GM18868 (cell line): ENCODE data around the gene FDXR.
"Not testable (repeated sequence)": the region's sequence is repeated elsewhere in the genome, so short reads cannot be mapped to it uniquely, and the experiment has no call there.

Experiments
- ATAC-seq: cut with Tn5 transposase; IDR thresholded peaks from one replicate; pipeline ENCODE4 v1.9.1; 2021; ENCODE audit warnings: mild to moderate bottlenecking, moderate library complexity; ENCODE audit not compliant: unreplicated experiment

The FDXR gene

GRCh38 chr17:74873037-74873873, 461 bp upstream of the FDXR start:
- peak; percentile 88 for ATAC-seq

GRCh38 chr17:74871356-74872076, 1.3 kb downstream of the FDXR start:
- ATAC-seq: no peak

DNA sequence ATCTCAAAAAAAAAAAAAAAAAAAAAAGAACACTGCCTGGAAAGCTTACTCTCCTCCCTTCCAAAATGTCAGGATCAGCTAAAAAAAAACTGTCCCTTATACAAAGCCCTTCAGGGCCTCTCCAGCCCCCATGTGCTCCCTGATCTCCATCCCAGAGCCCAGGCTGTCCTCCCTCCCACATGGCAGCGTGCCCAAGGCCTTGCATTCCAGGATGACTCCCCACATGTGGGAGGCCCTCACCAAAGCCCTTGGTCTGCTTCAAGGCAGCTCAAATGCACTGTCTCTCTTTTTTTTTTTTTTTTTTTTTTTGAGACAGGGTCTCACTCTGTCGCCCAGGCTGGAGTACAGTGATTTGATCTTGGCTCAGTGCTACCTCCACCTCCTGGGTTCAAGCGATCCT, 2.3 kb downstream of the FDXR start:
- ATAC-seq: no peak

GRCh38 chr17:74870028-74870427, 2.8 kb downstream of the FDXR start:
- not testable (repeated sequence) for ATAC-seq

DNA sequence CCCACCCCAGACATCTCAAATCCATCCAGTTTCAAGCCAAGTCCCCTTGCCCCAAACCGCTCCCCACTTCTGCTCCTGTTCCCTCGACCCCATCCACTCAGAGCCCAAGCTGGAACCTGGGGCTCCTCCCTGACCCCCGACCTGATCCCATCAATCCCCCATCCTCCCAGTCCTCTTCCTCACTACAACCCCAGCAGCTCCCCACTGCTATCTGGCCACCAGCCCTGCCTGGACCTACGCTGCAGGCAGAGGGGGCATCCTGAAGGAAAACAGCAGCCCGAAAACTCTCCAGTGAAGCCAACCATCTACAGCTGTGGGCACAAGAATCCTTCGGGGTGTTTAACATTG, 3.9 kb downstream of the FDXR start:
- ATAC-seq: no peak

DNA sequence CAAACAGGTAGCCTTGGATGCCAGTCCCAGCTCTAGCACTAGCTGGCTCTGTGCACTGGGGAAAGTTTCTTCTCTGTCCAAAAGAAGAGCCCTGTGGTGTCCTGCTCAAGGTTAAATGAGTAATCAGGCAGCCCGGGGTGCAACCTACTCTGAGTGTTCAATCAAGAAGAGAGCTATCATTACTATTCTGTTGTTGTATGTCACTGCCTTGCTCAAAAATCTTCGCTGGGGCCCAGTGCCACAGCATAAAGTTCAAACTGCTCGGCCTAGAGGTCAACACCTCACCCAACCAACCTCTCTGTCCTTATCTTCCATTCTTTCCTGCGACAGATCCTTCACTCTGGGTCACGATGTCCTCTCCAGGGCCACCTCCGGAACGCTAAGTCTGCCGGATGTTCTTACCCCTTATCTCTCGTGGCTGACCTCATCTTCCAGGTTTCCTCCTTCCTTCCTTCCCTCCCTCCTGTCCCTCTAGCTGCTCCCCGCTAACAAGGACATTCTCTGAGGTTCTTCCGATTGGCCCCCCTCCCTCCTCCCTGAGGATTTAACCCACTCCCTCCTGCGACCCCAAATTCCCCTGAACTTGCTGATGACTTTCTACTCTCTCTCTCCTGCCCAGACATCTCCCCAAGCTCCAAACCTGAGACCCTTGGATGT, 4.4 kb downstream of the FDXR start:
- no peak for ATAC-seq

DNA sequence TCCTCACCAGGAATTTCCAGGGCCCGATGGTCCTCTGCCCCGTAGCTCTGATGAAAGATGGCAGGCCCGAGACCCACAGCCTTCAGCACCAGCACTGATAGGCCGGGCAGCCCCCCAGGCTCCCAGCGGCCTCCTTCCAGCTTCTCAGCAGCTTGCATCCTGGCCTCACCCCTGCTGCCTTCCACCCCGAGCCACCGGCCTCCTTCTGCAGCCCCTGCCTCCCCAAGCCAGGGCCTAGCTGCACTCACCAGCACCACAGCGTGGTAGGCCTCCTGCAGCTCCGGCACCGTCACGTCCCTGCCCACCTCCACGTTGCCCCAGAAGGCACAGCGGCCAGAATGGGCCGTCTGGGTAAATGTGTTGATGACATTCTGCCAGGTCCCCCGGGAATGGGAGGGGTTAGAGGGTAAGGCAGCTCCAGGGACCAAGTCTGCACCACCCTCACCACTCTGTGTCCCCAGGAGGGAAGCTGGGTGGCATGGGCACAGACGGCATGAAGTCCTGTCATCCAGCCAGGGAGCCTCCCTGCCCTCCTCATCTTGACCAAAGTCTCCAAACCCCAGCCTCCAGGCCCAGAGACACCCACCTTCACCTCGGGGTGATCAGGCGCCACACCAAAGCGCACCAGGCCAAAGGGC, 6.5 kb downstream of the FDXR start:
- no peak for ATAC-seq

DNA sequence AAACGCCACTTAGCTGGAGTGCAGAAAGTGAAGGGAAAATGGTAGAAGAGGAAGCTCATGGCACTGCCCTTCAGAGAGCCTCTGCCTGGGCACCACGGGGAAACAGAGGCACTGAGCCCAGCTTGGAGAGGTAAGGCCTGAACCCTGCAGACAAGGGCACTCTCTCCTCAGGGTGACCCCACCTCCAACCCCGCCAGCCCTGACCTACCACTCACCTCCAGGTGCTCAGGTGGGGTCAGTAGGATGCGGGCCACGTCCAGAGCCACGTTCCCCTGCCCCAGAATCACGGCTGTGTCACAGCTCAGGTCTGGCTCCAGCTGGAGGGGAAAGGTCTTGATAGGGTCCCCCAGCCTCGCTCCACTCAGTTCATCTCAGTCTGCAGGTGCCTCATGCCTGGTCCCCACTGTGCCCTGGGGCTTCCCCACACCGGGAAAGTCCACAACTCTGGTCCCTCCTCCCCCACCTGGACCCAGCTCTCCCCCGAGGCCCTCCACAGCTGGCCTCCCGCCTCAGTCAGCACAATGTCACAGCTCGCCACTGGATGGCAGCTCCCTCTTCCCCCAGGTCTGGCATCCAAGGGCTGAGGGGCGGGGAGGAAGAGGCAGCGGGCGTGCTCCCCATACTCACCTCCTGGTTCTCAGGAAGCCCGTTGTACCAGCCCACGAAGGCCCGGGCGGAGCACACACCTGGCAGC, 7.1 kb downstream of the FDXR start:
- ATAC-seq: no peak

- no peak for ATAC-seq
Measured at GRCh38 chr17:74864866-74865395, 7.9 kb downstream of the FDXR start.

- no peak for ATAC-seq
Measured at GRCh38 chr17:74864297-74864865, 8.4 kb downstream of the FDXR start.

DNA sequence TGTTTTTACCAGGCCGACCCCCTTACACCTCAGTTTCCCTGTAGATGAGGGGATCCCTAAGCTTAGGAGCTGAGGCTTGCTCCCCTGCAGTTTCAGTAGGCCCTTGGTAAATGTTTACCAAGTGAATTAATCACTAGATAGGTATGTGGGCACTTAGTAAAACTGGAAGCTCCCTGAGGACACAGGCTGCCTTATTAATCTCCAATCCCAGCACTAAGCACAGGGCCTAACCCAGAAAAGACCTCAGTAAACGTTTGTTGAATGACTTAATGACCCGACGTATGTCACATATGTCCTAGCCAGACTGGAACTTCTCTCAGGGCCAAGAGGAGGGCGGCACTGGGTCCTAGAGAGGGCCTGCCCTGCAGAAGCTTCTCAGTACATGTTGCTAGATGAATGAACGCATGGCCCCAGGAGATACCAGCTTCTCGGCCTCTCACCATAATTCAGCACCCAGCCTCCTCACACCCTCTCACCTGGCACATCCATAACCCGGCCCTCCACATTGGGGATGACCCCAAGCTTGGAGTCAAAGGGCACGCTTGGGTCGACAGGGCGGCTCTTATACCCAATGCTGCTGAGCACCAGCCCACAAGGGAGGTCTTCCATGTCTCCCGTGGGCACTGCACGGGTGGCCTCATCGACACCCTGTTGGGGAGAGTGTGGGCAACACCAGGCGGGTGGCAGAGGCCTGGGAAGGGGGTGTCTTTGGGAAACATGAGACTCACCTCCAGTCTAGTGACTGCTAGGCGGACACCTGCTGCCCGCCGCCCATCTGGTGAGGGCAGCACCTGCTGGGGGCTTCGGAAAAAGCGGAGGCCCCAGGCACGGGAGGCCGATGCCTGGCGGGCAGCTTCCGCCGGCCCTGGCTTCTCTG, 9.1 kb downstream of the FDXR start:
- no peak for ATAC-seq

DNA sequence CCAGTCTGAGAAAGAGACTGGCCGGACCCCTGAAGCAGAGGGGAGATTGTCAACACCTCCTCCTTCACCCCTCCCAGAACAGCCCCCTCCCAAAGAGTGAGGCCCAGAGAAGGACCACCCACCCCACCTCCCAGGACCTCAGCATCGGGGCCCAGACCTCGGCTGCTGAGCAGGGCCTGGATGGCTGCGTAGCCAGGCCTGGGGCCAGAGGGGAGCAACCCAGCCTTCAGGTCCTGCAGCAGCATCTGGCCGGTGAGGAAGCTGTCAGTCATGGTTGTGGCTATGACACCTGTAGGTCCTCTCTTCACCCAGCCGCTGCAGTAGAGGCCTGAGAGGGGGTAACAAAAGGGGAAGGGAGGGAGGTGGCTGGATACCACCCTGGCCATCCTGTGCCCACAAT, 9.9 kb downstream of the FDXR start:
- ATAC-seq: no peak

GRCh38 chr17:74862108-74862901, 10.5 kb downstream of the FDXR start:
- ATAC-seq: no peak

GRCh38 chr17:74861662-74862107, 11.1 kb downstream of the FDXR start:
- no peak for ATAC-seq

DNA sequence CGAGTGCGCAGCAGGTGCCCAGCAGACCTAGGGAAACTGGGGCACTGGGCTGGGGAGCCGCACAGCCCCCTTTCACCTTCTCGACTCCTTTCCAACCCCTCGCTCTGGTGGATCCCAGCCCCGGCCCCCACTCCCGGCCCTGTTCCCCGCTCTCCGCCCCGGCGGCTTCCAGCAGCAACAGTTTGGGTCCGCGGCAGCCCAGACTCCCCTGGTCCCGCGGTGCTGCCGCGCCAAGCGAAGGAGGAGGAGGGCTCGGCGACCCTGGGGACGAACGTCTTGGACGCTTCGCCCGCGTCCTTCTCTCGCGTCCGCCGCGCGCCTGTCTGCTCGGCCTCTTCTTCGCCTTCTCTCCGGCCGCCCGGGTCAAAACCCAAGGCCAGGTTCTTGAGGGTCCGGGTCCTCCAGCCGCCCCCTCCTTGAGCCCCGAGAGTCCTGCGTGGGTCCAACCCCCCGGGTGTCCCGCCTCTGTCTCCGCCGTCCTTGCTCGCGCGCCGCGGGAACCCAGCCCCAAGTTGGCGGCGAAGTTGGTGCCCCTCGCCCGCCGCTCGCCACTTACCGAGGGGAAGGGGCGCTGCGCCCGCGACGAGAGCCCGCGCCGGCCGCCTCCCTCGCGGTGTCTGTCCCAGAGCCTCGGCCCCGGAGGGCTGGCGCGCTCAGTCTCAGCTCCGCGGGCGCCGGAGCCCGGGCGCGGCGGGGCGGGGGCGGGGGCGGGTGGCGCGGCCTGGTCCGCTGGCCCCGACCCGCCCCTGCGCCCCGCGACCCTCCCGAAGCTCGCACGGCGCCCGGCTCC, 11.7 kb downstream of the FDXR start:
- ATAC-seq: no peak

DNA sequence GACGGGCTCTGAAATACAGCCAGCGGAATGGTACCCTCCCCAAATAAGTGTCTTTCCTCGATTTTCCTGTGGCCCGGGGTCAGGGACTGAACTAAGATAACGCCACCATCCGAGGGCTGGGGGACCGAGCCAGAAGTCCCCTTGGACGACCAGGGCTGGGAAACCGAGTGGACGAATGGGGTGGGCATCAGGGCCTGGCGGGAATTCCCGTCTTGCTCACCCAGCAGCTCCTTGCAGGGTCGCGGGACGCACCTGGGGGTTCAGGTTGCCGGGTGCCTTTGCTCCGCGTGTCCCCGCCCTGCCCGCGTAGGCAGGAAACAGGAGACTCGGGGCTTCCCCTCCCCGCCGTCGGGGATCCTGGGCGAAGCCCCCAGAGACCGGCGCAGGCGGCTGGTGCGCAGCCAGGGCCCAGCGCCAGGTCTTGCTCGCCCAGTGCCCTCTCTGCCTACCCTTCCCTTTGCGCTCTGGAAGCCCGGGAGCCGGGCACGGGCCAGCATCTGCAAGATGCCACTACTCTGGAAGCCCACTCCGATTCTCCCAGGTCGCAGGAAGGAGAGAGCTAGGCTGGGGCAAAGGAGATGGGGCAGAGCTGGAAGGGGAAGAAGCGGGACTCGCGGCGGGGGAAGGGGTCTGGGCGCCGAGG, 12.4 kb downstream of the FDXR start:
- no peak for ATAC-seq
